Endothelial cell of umbilical vein (primary cell): ENCODE data around the gene STK39.

ENCODE experiments used
- EZH2 ChIP-seq: IDR thresholded peaks from 2 replicates; pipeline ENCODE4 v1.6.1; 2012; ENCODE audit warnings: borderline replicate concordance, low read depth, mild to moderate bottlenecking, moderate library complexity, low read length, inconsistent platforms; ENCODE audit not compliant: severe bottlenecking
- FOS ChIP-seq: IDR thresholded peaks from 2 replicates; pipeline ENCODE4 v1.6.1; 2011; ENCODE audit warnings: mild to moderate bottlenecking, low read length, moderate library complexity, borderline replicate concordance; ENCODE audit not compliant: insufficient read depth
- JUN ChIP-seq: IDR thresholded peaks from 2 replicates; pipeline ENCODE4 v1.6.1; 2011; ENCODE audit warnings: borderline replicate concordance, low read depth; ENCODE audit not compliant: insufficient read length, insufficient read depth
- MYC ChIP-seq: IDR thresholded peaks from one replicate; pipeline ENCODE4 v1.6.1; 2011; ENCODE audit warnings: mild to moderate bottlenecking, low read depth, low read length
- POLR2A ChIP-seq: IDR thresholded peaks from 2 replicates; pipeline ENCODE4 v1.6.1; 2012; ENCODE audit warnings: low read depth, mild to moderate bottlenecking, control low read depth, low read length
- POLR2AphosphoS5 ChIP-seq: IDR thresholded peaks from 2 replicates; pipeline ENCODE4 v1.6.1; 2012; ENCODE audit warnings: low read depth, mild to moderate bottlenecking, control low read depth, low read length, moderate library complexity; ENCODE audit not compliant: insufficient read depth
- TF ChIP-seq, protein P1 (sequence below), 2 donors: IDR thresholded peaks; 1 replicate in 1 of 2; 2 replicates in 1 of 2; pipeline ENCODE4 v1.5.1; 2011; ENCODE audit warnings: low read length in 2 of 2, mild to moderate bottlenecking in 2 of 2, moderate library complexity in 2 of 2, control low read depth in 1 of 2, inconsistent platforms in 1 of 2, low read depth in 1 of 2; ENCODE audit not compliant: insufficient read depth in 1 of 2; ENCODE audit errors: extremely low read depth in 1 of 2
- TF ChIP-seq, protein P2 (sequence below): IDR thresholded peaks from 2 replicates; pipeline ENCODE4 v1.6.1; 2011; ENCODE audit not compliant: insufficient read depth, insufficient read length

GRCh38 chr2:168253379-168253778 lies 6.0 kb upstream of the STK39 start:
- TF ChIP-seq, protein P1, sequence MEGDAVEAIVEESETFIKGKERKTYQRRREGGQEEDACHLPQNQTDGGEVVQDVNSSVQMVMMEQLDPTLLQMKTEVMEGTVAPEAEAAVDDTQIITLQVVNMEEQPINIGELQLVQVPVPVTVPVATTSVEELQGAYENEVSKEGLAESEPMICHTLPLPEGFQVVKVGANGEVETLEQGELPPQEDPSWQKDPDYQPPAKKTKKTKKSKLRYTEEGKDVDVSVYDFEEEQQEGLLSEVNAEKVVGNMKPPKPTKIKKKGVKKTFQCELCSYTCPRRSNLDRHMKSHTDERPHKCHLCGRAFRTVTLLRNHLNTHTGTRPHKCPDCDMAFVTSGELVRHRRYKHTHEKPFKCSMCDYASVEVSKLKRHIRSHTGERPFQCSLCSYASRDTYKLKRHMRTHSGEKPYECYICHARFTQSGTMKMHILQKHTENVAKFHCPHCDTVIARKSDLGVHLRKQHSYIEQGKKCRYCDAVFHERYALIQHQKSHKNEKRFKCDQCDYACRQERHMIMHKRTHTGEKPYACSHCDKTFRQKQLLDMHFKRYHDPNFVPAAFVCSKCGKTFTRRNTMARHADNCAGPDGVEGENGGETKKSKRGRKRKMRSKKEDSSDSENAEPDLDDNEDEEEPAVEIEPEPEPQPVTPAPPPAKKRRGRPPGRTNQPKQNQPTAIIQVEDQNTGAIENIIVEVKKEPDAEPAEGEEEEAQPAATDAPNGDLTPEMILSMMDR (IDR thresholded peaks at IDR 0.05; ENCODE audit: extremely low read depth in 1 of 2, insufficient read depth in 1 of 2, low read depth in 1 of 2, low read length in 2 of 2), result no peak
- no peak for TF ChIP-seq EZH2
- no peak for TF ChIP-seq POLR2AphosphoS5
- TF ChIP-seq POLR2A, result no peak
- TF ChIP-seq MYC, result no peak
- TF ChIP-seq, protein P2, sequence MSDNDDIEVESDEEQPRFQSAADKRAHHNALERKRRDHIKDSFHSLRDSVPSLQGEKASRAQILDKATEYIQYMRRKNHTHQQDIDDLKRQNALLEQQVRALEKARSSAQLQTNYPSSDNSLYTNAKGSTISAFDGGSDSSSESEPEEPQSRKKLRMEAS, result no peak
- TF ChIP-seq JUN, result no peak
- no peak for TF ChIP-seq FOS
